Left ventricle myocardium inferior (tissue), 1 donor: Measurements from ENCODE around the gene PCF11. TPM values are rescaled to one million over a fixed set of nuclear protein-coding genes. Genes with fewer than 3 reads are reported as not detected.

Source experiments
- DNase-seq: peaks from one replicate; pipeline ENCODE4 v3.0.0-alpha.2; 2020
- H3K27ac ChIP-seq: fragments of 200-600 bp; replicated peaks from 2 replicates; pipeline ENCODE4 v1.8.0; 2021
- H3K27me3 ChIP-seq: fragments of 200-600 bp; 2 replicates; pipeline ENCODE4 v1.8.0; 2021; ENCODE audit warnings: low read depth
- H3K36me3 ChIP-seq: fragments of 200-600 bp; 2 replicates; pipeline ENCODE4 v1.8.0; 2021
- H3K4me1 ChIP-seq: fragments of 200-600 bp; 2 replicates; pipeline ENCODE4 v1.8.0; 2021
- H3K4me3 ChIP-seq: fragments of 200-600 bp; 2 replicates; pipeline ENCODE4 v1.8.0; 2021; ENCODE audit warnings: mild to moderate bottlenecking, moderate library complexity
- H3K9me3 ChIP-seq: fragments of 200-600 bp; replicated peaks from 2 replicates; pipeline ENCODE4 v1.8.0; 2021
- CTCF ChIP-seq: fragments of 200-600 bp; IDR thresholded peaks from 2 replicates; pipeline ENCODE4 v1.8.0; 2021; ENCODE audit warnings: antibody characterized with exemption, mild to moderate bottlenecking, borderline replicate concordance
- intact Hi-C: fragments of 100-400 bp; cut with micrococcal nuclease; formaldehyde crosslinking; loops from one replicate; pipeline ENCODE4 v1.11.0; 2022
- total RNA-seq: library from RNA; stranded (reverse); fragmentation: NEBNext Ultra II Directional; extraction: Animal tissue kit (Norgen Biotek cat#: 25700); gene quantifications from one replicate; pipeline ENCODE4 v1.2.1, GENCODE V29; 2021
- donor health status: DM: no; HTN: yes; CAD: no; lungs with severe emphysema.

Gene PCF11
- total RNA-seq, 1 donor from 2014 or later: 25.8 TPM

- Histone ChIP-seq H3K27me3 (no peaks in the 10 kb centered on the region), H3K4me3 (peak overlapping the region; percentile 91), H3K36me3 (peaks cover 14% of the 10 kb centered on the region), H3K9me3 (no peaks in the 10 kb centered on the region), H3K4me1 (peaks cover 89% of the 10 kb centered on the region), H3K27ac (peak overlapping the region; percentile 99)
- no peak for DNase-seq
- no peak for TF ChIP-seq CTCF
- intact Hi-C loops: loop anchor here (5.0 kb wide), 2 partner anchors 88 to 258 kb away; partner anchors contain the start of genes DDIAS, PRCP and RAB30
These were observed 3.3 kb downstream of the PCF11 start for GRCh38 chr11:83159902-83160865.

GRCh38 chr11:83161610-83162199 lies 4.8 kb downstream of the PCF11 start:
- Histone ChIP-seq H3K9me3 (no peaks in the 10 kb centered on the region), H3K4me3 (peak overlapping the region; percentile 91), H3K27ac (peak overlapping the region; percentile 99), H3K4me1 (peaks cover 83% of the 10 kb centered on the region), H3K36me3 (peaks cover 29% of the 10 kb centered on the region), H3K27me3 (no peaks in the 10 kb centered on the region)
- no peak for TF ChIP-seq CTCF
- no peak for DNase-seq
- intact Hi-C loops: no loop called here

- Histone ChIP-seq H3K36me3 (peaks cover 36% of the 10 kb centered on the region), H3K27me3 (no peaks in the 10 kb centered on the region), H3K4me1 (peaks cover 84% of the 10 kb centered on the region), H3K4me3 (peak overlapping the region; percentile 91), H3K27ac (peak overlapping the region; percentile 31), H3K9me3 (no peaks in the 10 kb centered on the region)
- no peak for DNase-seq
- intact Hi-C loops: no loop called here
- no peak for TF ChIP-seq CTCF
These were observed 5.4 kb downstream of the PCF11 start for GRCh38 chr11:83162377-83162776.

- H3K9me3 ChIP-seq: no peaks in the 10 kb centered on the region
- DNase-seq: no peak
- peaks cover 74% of the 10 kb centered on the region for H3K4me1 ChIP-seq
- H3K27me3 ChIP-seq: no peaks in the 10 kb centered on the region
- no peak for TF ChIP-seq CTCF
- H3K4me3 ChIP-seq: no peak overlapping the region
- intact Hi-C loops: no loop called here
- peaks cover 74% of the 10 kb centered on the region for H3K36me3 ChIP-seq
- H3K27ac ChIP-seq: no peak overlapping the region
These were observed 9.4 kb downstream of the PCF11 start for GRCh38 chr11:83166193-83166866.

- Histone ChIP-seq H3K4me1 (peaks cover 74% of the 10 kb centered on the region), H3K4me3 (no peak overlapping the region), H3K27me3 (no peaks in the 10 kb centered on the region), H3K9me3 (no peaks in the 10 kb centered on the region), H3K36me3 (peaks cover 94% of the 10 kb centered on the region), H3K27ac (no peak overlapping the region)
- TF ChIP-seq CTCF: no peak
- DNase-seq: no peak
- intact Hi-C loops: no loop called here
These were observed 11.8 kb downstream of the PCF11 start for GRCh38 chr11:83168756-83169155.
